ENCODE results near the gene THAP2.

Gene THAP2

GRCh38 chr12:71704920-71705319 lies 40.8 kb downstream of the THAP2 start:
- no peak for DNase-seq

- DNase-seq = peak; percentile 17
Measured at GRCh38 chr12:71708658-71709057, 44.6 kb downstream of the THAP2 start.

DNA sequence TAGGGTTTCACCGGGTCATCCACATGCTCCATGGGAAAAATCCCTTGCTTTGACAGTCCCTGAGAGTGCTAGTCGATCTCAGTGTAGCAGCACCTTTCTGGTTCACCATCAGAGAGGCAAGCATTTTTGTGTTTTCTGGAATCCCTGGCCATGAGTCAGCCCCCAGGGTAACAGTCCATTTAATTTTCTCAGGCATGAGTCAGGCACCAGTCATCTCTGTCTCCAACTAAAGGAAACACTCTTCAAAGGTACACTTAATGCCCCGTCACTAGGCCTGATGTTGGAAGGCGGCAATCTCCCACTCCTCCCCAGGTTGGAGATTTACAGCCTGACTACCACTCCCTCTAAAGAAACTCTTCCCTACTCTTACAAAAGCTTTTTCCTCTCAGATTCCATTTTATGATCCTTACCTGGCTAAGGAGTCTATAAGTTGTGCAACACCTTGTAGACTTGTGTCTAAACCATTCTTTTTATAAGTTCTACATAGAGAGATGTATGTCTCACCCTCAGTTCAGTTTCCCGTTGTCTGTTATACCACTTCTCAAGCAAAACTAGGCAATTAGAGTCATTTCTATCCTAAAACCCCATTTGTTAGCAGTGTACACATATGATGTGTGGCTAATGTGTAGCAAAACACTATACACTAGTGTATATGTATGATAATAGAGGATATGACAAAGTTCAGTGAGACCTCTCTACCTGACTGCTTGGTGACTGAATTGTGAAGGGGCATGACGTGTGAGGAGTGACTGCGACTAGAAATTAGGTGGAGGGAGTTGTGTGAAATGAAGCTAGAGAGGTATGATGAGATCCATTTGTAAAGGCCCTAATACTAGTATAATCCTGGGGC lies 46.4 kb downstream of the THAP2 start:
- DNase-seq = peak; percentile 91

DNA sequence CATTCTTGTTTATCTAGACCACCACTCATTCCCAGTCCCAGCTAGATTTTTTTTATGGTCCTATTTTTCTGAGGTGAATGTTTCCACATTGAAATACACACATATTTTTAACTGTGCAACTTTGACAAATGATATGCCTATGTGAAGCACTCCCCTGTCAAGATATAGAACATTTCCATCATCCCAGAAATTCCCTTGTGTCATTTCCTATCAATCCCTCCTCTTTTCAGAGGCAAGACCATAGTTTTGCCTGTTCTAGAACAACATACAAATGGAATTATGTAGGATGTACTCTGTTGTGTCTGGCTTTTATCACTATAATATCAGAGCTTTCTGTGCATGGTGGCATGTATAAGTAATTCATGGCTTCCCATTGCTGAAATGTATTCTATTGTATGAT lies 54.5 kb downstream of the THAP2 start:
- DNase-seq = no peak

DNA sequence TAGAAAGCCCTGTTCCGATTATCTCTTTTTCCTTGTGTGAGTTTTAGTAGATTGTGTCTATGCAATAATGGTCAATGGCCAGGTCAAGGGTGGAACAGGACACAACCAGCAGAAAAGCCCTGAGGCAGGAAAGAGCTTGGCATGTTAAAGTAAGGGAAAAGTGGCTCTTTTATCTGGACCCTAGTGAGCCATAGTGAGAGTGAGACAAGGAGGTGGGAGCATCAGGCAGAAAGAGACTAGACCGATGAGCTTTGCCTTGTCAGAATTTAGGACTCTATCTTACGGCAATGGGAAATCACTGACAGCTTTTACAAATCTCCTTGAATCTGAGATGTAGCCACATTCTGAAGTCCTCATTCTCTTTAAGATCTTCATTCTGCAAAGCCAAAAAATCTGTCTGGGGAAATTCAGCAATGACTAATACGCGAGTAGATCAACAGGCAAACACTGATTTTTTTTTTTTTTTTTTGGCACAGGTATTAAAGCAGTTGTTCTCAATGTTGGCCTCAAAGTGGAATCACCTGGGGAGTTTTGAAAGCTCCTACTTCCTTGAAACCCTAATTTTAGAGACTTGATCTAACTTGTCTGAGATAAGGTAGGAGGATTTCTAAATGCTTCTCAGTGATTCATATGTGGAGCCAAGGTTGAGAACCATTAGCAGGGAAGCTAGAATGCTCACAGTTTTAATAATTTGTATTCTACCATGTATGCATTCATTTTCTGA lies 55.7 kb downstream of the THAP2 start:
- no peak for DNase-seq

DNA sequence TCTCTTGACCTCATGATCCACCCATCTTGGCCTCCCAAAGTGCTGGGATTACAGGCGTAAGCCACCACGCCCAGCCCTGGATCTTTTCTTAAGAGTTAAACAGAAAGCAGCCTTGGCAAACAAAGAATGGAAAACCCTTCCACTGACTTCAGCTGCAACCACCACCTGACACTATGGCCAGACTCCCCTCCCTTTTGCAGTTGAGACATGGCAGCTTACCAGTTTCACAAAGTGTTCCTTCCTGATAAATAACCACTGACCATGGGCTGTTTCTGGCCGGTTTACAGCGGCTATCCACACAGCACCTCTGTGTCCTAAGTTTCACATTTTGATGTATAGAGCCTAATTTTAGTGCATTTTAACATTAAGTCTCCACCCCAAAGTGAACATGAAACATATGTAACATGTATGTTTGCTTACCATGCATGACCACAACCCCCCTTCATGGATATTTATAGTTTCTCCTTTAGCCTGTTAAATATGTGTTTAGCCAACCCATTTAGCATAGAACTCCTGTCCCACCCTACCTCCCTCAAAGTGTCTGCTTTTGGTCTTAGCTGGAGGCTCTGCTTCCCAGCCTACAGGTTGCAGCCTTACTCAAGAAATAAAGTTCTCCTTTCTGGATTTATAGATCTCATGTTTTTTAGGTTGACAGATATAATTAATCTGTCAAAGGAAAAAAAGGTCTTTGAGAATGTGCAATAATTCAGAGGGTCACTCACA lies 57.8 kb downstream of the THAP2 start:
- no peak for DNase-seq

- DNase-seq = no peak
Measured at GRCh38 chr12:71725011-71725410, 60.9 kb downstream of the THAP2 start.

DNA sequence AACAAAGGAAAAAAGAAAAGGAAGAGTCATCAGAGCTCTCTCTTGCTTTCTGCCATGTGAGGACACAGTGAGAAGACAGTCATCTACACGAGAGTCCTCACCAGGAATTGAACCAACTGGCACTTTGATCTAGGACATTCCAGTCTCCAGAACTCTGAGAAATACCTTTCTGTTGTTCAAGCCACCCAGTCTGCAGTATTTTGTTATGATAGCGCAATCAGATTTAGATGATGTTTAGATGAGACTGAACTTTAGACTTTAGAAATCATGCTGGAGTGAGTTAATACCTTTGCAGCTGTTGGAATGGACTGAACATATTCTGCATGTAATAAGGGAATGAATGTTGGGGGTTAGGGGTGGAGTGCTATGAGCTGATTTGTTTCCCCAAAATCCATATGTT lies 62.4 kb downstream of the THAP2 start:
- no peak for DNase-seq

DNA sequence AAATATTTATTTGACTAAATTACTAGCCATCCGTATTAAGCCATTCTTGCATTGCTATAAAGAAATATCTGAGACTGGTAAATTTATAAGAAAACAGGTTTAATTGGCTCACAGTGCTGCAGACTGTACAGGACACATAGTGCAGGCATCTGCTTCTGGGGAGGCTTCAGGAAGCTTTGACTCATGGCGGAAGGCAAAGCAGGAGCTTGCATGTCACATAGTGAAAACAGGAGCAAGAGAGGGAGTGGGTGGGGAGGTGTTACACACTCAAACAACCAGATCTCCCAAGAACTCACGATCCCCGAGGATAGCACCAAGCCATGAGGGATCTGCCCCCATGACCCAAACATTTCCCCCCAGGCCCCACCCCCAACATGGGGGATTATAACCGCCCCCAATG lies 63.9 kb downstream of the THAP2 start:
- DNase-seq = no peak
